Hepatocyte (in vitro differentiated cells): ENCODE data around the gene C11orf54. TPM values are rescaled to one million over a fixed set of nuclear protein-coding genes. Genes with fewer than 3 reads are reported as not detected.

Source experiments
- DNase-seq: peaks from one replicate; pipeline ENCODE4 v3.0.0-alpha.2; 2016; ENCODE audit warnings: low spot score
- H2AFZ ChIP-seq: fragments of 200-600 bp; sonication (generic); 2 replicates; pipeline ENCODE4 v1.6.0; 2016; ENCODE audit warnings: antibody characterized with exemption, mild to moderate bottlenecking
- H3K27ac ChIP-seq: fragments of 200-600 bp; sonication (generic); 2 replicates; pipeline ENCODE4 v1.5.1; 2016; ENCODE audit warnings: mild to moderate bottlenecking
- H3K27me3 ChIP-seq: fragments of 200-600 bp; sonication (generic); 2 replicates; pipeline ENCODE4 v1.6.1; 2016
- H3K36me3 ChIP-seq: fragments of 200-600 bp; sonication (generic); replicated peaks from 2 replicates; pipeline ENCODE4 v1.5.1; 2016; ENCODE audit warnings: low read depth; ENCODE audit not compliant: insufficient read depth
- H3K4me1 ChIP-seq: fragments of 200-600 bp; sonication (generic); 2 replicates; pipeline ENCODE4 v1.5.1; 2016; ENCODE audit warnings: mild to moderate bottlenecking, moderate library complexity; ENCODE audit not compliant: insufficient read depth
- H3K4me2 ChIP-seq: fragments of 200-600 bp; sonication (generic); 2 replicates; pipeline ENCODE4 v1.6.0; 2016
- H3K4me3 ChIP-seq: fragments of 200-600 bp; sonication (generic); 2 replicates; pipeline ENCODE4 v1.5.1; 2016; ENCODE audit warnings: mild to moderate bottlenecking
- H3K79me2 ChIP-seq: fragments of 200-600 bp; sonication (generic); 2 replicates; pipeline ENCODE4 v1.6.0; 2017; ENCODE audit warnings: mild to moderate bottlenecking
- H3K9me2 ChIP-seq: fragments of 200-600 bp; sonication (generic); replicated peaks from 2 replicates; pipeline ENCODE4 v1.6.0; 2017; ENCODE audit warnings: mild to moderate bottlenecking; ENCODE audit not compliant: insufficient read depth
- H3K9me3 ChIP-seq: fragments of 200-600 bp; sonication (generic); 2 replicates; pipeline ENCODE4 v1.5.1; 2016; ENCODE audit warnings: low read depth, mild to moderate bottlenecking
- H4K20me1 ChIP-seq: fragments of 200-600 bp; sonication (generic); 2 replicates; pipeline ENCODE4 v1.6.0; 2016; ENCODE audit warnings: mild to moderate bottlenecking; ENCODE audit not compliant: insufficient read depth, poor library complexity, severe bottlenecking
- EZH2 ChIP-seq: fragments of 200-600 bp; sonication (generic); IDR thresholded peaks from 2 replicates; pipeline ENCODE4 v1.6.1; 2016; ENCODE audit warnings: antibody characterized with exemption, mild to moderate bottlenecking, borderline replicate concordance
- EZH2phosphoT487 ChIP-seq: fragments of 200-600 bp; sonication (generic); IDR thresholded peaks from one replicate; pipeline ENCODE4 v1.6.1; 2018; ENCODE audit warnings: antibody characterized with exemption, mild to moderate bottlenecking, low read depth, moderate library complexity; ENCODE audit not compliant: unreplicated experiment, severe bottlenecking
- WGBS: methylation state at CpG from one replicate; pipeline ENCODE4 v1.1.6; 2016; ENCODE audit warnings: low lambda C conversion rate; ENCODE audit errors: missing lambda C conversion rate; 5-methylcytosine and 5-hydroxymethylcytosine counted together
- polyA plus RNA-seq: library from polyadenylated mRNA; unstranded; fragments of >200 nt; fragmentation: Nextera tagmentation; extraction: Ambion mirVana; gene quantifications from 2 replicates; pipeline ENCODE4 v1.2.1, GENCODE V29; 2016
- total RNA-seq: library from RNA; depleted of rRNA; stranded (reverse); fragments of >200 nt; gene quantifications from 2 replicates; pipeline ENCODE4 v1.2.3, GENCODE V29; 2014
- TF ChIP-seq, protein P1 (sequence below): fragments of 200-600 bp; sonication (generic); IDR thresholded peaks from 2 replicates; pipeline ENCODE4 v1.5.1; 2016; ENCODE audit warnings: antibody characterized with exemption, mild to moderate bottlenecking; ENCODE audit not compliant: poor library complexity

Gene C11orf54
- total and polyA plus RNA-seq, 2 experiments from 2014 or later = 31.1 to 75.6 TPM

DNA sequence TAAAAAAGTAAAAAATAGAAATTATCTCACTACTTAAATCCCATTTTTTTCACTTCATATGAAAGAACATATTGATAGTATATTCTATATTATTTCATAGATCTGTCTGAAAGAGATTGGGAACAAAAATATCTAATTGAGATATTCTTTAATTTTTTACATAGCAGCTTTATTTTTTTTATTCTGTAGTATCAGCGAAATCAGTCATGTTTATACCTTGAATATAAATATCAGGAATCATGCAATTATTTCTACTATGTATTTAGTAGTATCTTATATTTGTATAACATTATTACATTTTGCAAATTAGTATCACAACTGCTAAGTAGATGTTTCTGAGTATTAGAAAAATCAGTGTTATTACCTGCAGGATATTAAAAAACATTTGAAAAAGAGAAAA is 20.4 kb downstream of the C11orf54 start:
- no peak overlapping the region for H3K4me3 ChIP-seq
- no peak overlapping the region for H2AFZ ChIP-seq
- no peaks in the 10 kb centered on the region for H3K9me2 ChIP-seq
- H3K27me3 ChIP-seq = no peaks in the 10 kb centered on the region
- H3K36me3 ChIP-seq = no peaks in the 10 kb centered on the region
- no peaks in the 10 kb centered on the region for H4K20me1 ChIP-seq
- H3K4me2 ChIP-seq = no peak overlapping the region
- no peaks in the 10 kb centered on the region for H3K4me1 ChIP-seq
- TF ChIP-seq, protein P1, sequence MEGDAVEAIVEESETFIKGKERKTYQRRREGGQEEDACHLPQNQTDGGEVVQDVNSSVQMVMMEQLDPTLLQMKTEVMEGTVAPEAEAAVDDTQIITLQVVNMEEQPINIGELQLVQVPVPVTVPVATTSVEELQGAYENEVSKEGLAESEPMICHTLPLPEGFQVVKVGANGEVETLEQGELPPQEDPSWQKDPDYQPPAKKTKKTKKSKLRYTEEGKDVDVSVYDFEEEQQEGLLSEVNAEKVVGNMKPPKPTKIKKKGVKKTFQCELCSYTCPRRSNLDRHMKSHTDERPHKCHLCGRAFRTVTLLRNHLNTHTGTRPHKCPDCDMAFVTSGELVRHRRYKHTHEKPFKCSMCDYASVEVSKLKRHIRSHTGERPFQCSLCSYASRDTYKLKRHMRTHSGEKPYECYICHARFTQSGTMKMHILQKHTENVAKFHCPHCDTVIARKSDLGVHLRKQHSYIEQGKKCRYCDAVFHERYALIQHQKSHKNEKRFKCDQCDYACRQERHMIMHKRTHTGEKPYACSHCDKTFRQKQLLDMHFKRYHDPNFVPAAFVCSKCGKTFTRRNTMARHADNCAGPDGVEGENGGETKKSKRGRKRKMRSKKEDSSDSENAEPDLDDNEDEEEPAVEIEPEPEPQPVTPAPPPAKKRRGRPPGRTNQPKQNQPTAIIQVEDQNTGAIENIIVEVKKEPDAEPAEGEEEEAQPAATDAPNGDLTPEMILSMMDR = no peak
- TF ChIP-seq EZH2 = no peak
- no peak for TF ChIP-seq EZH2phosphoT487
- H3K27ac ChIP-seq = no peak overlapping the region
- 100% methylated on average over 1 of the region's 1 CpG for WGBS
- no peaks in the 10 kb centered on the region for H3K9me3 ChIP-seq
- no peak for DNase-seq
- H3K79me2 ChIP-seq = no peaks in the 10 kb centered on the region

DNA sequence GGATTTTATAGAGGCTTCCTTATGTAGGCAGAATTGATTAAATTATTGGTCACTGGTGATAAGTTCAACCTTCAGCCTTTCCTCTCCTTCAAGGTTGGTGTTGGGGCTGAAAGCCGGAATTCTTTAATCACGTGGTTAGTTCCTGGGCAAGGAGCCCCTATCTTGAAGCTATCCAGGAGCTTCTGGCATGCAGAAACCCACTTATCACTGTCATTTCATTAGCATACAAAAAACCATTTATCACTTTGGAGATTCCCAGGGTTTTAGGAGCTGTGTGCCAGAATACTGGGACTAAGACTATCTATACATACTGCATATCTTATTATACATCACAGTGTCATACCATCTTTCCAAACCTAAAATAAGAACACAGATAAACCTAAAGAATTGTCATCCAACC is 24.1 kb downstream of the C11orf54 start:
- no peak for DNase-seq
- H3K27ac ChIP-seq = no peak overlapping the region
- no peaks in the 10 kb centered on the region for H3K27me3 ChIP-seq
- 41% methylated on average over 2 of the region's 2 CpGs for WGBS
- no peaks in the 10 kb centered on the region for H3K4me1 ChIP-seq
- H4K20me1 ChIP-seq = no peaks in the 10 kb centered on the region
- no peak overlapping the region for H2AFZ ChIP-seq
- H3K9me3 ChIP-seq = no peaks in the 10 kb centered on the region
- no peak overlapping the region for H3K4me3 ChIP-seq
- no peaks in the 10 kb centered on the region for H3K9me2 ChIP-seq
- TF ChIP-seq, protein P1 = no peak
- TF ChIP-seq EZH2phosphoT487 (no peak), EZH2 (no peak)
- H3K79me2 ChIP-seq = no peaks in the 10 kb centered on the region
- H3K4me2 ChIP-seq = no peak overlapping the region
- no peaks in the 10 kb centered on the region for H3K36me3 ChIP-seq

DNA sequence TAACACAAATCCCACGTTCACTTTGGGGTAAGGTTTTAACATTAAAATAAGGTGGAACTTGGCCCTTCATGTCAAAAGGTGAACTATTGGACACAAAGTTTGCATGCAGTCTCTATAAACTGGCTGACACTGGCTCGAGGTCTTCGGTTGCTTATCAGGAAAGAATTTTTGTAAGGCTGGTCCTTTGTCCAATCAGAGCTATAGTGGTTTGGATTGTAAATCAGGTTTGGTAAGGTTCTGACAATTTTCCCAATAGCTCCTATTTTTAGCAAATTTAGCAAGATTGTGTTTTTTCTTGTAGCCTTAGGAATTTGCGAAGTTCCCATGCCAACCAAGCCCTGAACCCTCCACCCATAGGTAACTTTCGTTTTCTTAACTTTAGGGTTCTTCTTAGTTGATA is 25.0 kb downstream of the C11orf54 start:
- Histone ChIP-seq H3K79me2 (no peaks in the 10 kb centered on the region), H4K20me1 (no peaks in the 10 kb centered on the region), H3K4me2 (no peak overlapping the region), H3K4me3 (no peak overlapping the region), H3K9me3 (no peaks in the 10 kb centered on the region), H3K27ac (no peak overlapping the region), H3K27me3 (no peaks in the 10 kb centered on the region), H3K4me1 (no peaks in the 10 kb centered on the region), H3K9me2 (no peaks in the 10 kb centered on the region), H3K36me3 (no peaks in the 10 kb centered on the region), H2AFZ (no peak overlapping the region)
- TF ChIP-seq EZH2 (no peak), EZH2phosphoT487 (no peak)
- TF ChIP-seq, protein P1 = no peak
- WGBS = 71% methylated on average over 5 of the region's 5 CpGs
- DNase-seq = no peak

DNA sequence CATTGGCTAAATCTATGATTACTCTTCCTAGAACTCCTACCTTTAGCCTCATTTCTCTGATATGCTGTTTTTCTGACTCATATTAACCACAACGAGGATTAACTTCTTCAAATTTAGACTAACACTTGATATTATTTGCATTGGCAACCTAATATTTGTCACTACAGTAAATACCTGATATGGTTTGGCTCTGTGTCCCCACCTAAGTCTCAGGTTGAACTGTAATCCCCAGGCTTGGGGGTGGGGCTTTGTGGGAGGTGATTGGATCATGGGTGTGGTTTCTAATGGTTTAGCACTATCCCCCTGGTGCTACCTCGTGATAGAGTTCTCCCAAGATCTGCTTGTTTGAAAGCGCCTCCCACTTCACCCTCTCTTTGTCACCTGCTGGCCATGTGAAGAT is 25.5 kb downstream of the C11orf54 start:
- 88% methylated on average over 3 of the region's 3 CpGs for WGBS
- Histone ChIP-seq H3K27me3 (no peaks in the 10 kb centered on the region), H3K4me2 (no peak overlapping the region), H3K36me3 (no peaks in the 10 kb centered on the region), H2AFZ (no peak overlapping the region), H3K4me1 (no peaks in the 10 kb centered on the region), H3K9me2 (no peaks in the 10 kb centered on the region), H3K9me3 (no peaks in the 10 kb centered on the region), H4K20me1 (no peaks in the 10 kb centered on the region), H3K4me3 (no peak overlapping the region), H3K27ac (no peak overlapping the region), H3K79me2 (no peaks in the 10 kb centered on the region)
- no peak for TF ChIP-seq EZH2phosphoT487
- DNase-seq = no peak
